Hepatocyte (in vitro differentiated cells): ENCODE results near the gene PEAK1.

ENCODE experiments used
- EZH2 ChIP-seq: fragments of 200-600 bp; sonication (generic); IDR thresholded peaks from 2 replicates; pipeline ENCODE4 v1.6.1; 2016; ENCODE audit warnings: antibody characterized with exemption, mild to moderate bottlenecking, borderline replicate concordance
- EZH2phosphoT487 ChIP-seq: fragments of 200-600 bp; sonication (generic); IDR thresholded peaks from one replicate; pipeline ENCODE4 v1.6.1; 2018; ENCODE audit warnings: antibody characterized with exemption, mild to moderate bottlenecking, low read depth, moderate library complexity; ENCODE audit not compliant: unreplicated experiment, severe bottlenecking
- TF ChIP-seq, protein P1 (sequence below): fragments of 200-600 bp; sonication (generic); IDR thresholded peaks from 2 replicates; pipeline ENCODE4 v1.5.1; 2016; ENCODE audit warnings: antibody characterized with exemption, mild to moderate bottlenecking; ENCODE audit not compliant: poor library complexity

- TF ChIP-seq, protein P1, sequence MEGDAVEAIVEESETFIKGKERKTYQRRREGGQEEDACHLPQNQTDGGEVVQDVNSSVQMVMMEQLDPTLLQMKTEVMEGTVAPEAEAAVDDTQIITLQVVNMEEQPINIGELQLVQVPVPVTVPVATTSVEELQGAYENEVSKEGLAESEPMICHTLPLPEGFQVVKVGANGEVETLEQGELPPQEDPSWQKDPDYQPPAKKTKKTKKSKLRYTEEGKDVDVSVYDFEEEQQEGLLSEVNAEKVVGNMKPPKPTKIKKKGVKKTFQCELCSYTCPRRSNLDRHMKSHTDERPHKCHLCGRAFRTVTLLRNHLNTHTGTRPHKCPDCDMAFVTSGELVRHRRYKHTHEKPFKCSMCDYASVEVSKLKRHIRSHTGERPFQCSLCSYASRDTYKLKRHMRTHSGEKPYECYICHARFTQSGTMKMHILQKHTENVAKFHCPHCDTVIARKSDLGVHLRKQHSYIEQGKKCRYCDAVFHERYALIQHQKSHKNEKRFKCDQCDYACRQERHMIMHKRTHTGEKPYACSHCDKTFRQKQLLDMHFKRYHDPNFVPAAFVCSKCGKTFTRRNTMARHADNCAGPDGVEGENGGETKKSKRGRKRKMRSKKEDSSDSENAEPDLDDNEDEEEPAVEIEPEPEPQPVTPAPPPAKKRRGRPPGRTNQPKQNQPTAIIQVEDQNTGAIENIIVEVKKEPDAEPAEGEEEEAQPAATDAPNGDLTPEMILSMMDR, result no peak
- no peak for TF ChIP-seq EZH2phosphoT487
- TF ChIP-seq EZH2, result no peak
These were observed 323.4 kb downstream of the PEAK1 start for GRCh38 chr15:77096541-77096940.
